ENCODE results near the gene NUP85.

The NUP85 gene

GRCh38 chr17:75194879-75195278, 10.6 kb upstream of the NUP85 start:
- intact Hi-C loops (cut with DNase I), result no loop called here
- DNase-seq, result peak in 1 of 10 donors; percentile 7

GRCh38 chr17:75199886-75200618, 5.4 kb upstream of the NUP85 start:
- intact Hi-C loops (cut with DNase I), result loop anchor here (2.0 to 10.0 kb wide), 3 partner anchors 65 to 235 kb away; partner anchors contain the start of genes GGA3 and MRPS7
- peak in 1 of 10 donors; percentile 40 for DNase-seq

- no peak for DNase-seq
- intact Hi-C loops (cut with DNase I), result loop anchor here (2.0 to 10.0 kb wide), 4 partner anchors 23 to 241 kb away; partner anchors contain the start of genes GGA3, MRPS7 and SUMO2
Observed at GRCh38 chr17:75205793-75206163, 299 bp downstream of the NUP85 start.

GRCh38 chr17:75207050-75207407, 1.6 kb downstream of the NUP85 start:
- DNase-seq, result peak in 2 of 10 donors; percentile 0 to 5
- intact Hi-C loops (cut with DNase I), result loop anchor here (5.0 to 10.0 kb wide), 3 partner anchors 58 to 242 kb away; partner anchors contain the start of genes GGA3 and MRPS7

- intact Hi-C loops (cut with DNase I), result loop anchor here (5.0 to 10.0 kb wide), 3 partner anchors 57 to 243 kb away; partner anchors contain the start of genes GGA3 and MRPS7
Observed at GRCh38 chr17:75207760-75208159, 2.3 kb downstream of the NUP85 start.

GRCh38 chr17:75208161-75208560, 2.7 kb downstream of the NUP85 start:
- intact Hi-C loops (cut with DNase I), result loop anchor here (5.0 to 10.0 kb wide), 3 partner anchors 57 to 243 kb away; partner anchors contain the start of genes GGA3 and MRPS7
- no peak for DNase-seq

More at GRCh38 chr17:75207760-75208159, 2.3 kb downstream of the NUP85 start:
- DNase-seq, result peak in 2 of 10 donors; percentile 16 to 48

GRCh38 chr17:75209061-75209460, 3.6 kb downstream of the NUP85 start:
- intact Hi-C loops (cut with DNase I), result loop anchor here (5.0 to 10.0 kb wide), 3 partner anchors 56 to 244 kb away; partner anchors contain the start of genes GGA3 and MRPS7

GRCh38 chr17:75218131-75218530, 12.7 kb downstream of the NUP85 start:
- intact Hi-C loops (cut with DNase I), result no loop called here
- peak in 2 of 10 donors; percentile 62 to 74 for DNase-seq

More at GRCh38 chr17:75209061-75209460, 3.6 kb downstream of the NUP85 start:
- DNase-seq, result peak in 1 of 10 donors; percentile 61

- DNase-seq, result peak in 1 of 10 donors; percentile 38
- intact Hi-C loops (cut with DNase I), result no loop called here
Observed at GRCh38 chr17:75219815-75220214, 14.3 kb downstream of the NUP85 start.

GRCh38 chr17:75225016-75225415, 19.5 kb downstream of the NUP85 start:
- peak in 6 of 10 donors; percentile 29 to 92 (median 68) for DNase-seq
- intact Hi-C loops (cut with DNase I), result no loop called here

- DNase-seq, result no peak
- intact Hi-C loops (cut with DNase I), result no loop called here
Observed at GRCh38 chr17:75227729-75228128, 22.2 kb downstream of the NUP85 start.

- no peak for DNase-seq
- intact Hi-C loops (cut with DNase I), result no loop called here
Observed at GRCh38 chr17:75228305-75228704, 22.8 kb downstream of the NUP85 start.

GRCh38 chr17:75228847-75229246, 23.4 kb downstream of the NUP85 start:
- DNase-seq, result peak in 1 of 10 donors; percentile 65
- intact Hi-C loops (cut with DNase I), result no loop called here

GRCh38 chr17:75231071-75231470, 25.6 kb downstream of the NUP85 start:
- intact Hi-C loops (cut with DNase I), result no loop called here
- DNase-seq, result no peak

GRCh38 chr17:75231741-75232464, 26.4 kb downstream of the NUP85 start:
- intact Hi-C loops (cut with DNase I), result no loop called here
- DNase-seq, result no peak

GRCh38 chr17:75232786-75233185, 27.3 kb downstream of the NUP85 start:
- intact Hi-C loops (cut with DNase I), result no loop called here

GRCh38 chr17:75237100-75238014, 31.9 kb downstream of the NUP85 start:
- intact Hi-C loops (cut with DNase I), result no loop called here
- peak in 1 of 10 donors; percentile 79 for DNase-seq

More at GRCh38 chr17:75232786-75233185, 27.3 kb downstream of the NUP85 start:
- DNase-seq, result peak in 1 of 10 donors; percentile 55

GRCh38 chr17:75238020-75238580, 32.6 kb downstream of the NUP85 start:
- intact Hi-C loops (cut with DNase I), result no loop called here
- peak in 1 of 10 donors; percentile 62 for DNase-seq

GRCh38 chr17:75238684-75239191, 33.3 kb downstream of the NUP85 start:
- intact Hi-C loops (cut with DNase I), result no loop called here
- peak in 7 of 10 donors; percentile 55 to 94 (median 67) for DNase-seq
